Liver (tissue), 9 donors: ENCODE data around the gene IQCE. TPM values are rescaled to one million over a fixed set of nuclear protein-coding genes. Genes with fewer than 3 reads are reported as not detected.
A peak's percentile ranks its signal among the peaks of the same experiment; 100 is the strongest.

Experiments used
- DNase-seq: peaks from one replicate; pipeline ENCODE4 v3.0.0-alpha.2; 2017; ENCODE audit warnings: low spot score
- H3K27ac ChIP-seq, 2 donors: one replicate each; pipeline ENCODE4 v1.7.0; 2013; ENCODE audit warnings: inconsistent platforms in 2 of 2, low read length in 2 of 2, control low read depth in 1 of 2, low read depth in 1 of 2, mild to moderate bottlenecking in 1 of 2
- H3K27me3 ChIP-seq, 4 donors: one replicate each; pipeline versions ENCODE4 v1.6.1 to v1.7.0; 2013; ENCODE audit warnings: low read length in 3 of 4, inconsistent platforms in 1 of 4, mild to moderate bottlenecking in 1 of 4, moderate library complexity in 1 of 4; ENCODE audit not compliant: control insufficient read depth in 4 of 4, insufficient read depth in 4 of 4
- H3K36me3 ChIP-seq, 4 donors: one replicate each; pipeline versions ENCODE4 v1.6.1 to v1.7.0; 2013; ENCODE audit warnings: low read length in 3 of 4, mild to moderate bottlenecking in 3 of 4, low read depth in 1 of 4, moderate library complexity in 1 of 4; ENCODE audit not compliant: control insufficient read depth in 4 of 4, insufficient read depth in 3 of 4
- H3K4me1 ChIP-seq, 4 donors: one replicate each; pipeline versions ENCODE4 v1.6.1 to v1.7.0; 2013; ENCODE audit warnings: low read length in 3 of 4, mild to moderate bottlenecking in 3 of 4, moderate library complexity in 1 of 4; ENCODE audit not compliant: control insufficient read depth in 4 of 4, insufficient read depth in 4 of 4
- H3K4me3 ChIP-seq, 3 donors: one replicate each; pipeline versions ENCODE4 v1.6.1 to v1.7.0; 2013; ENCODE audit warnings: low read length in 3 of 3, control low read depth in 1 of 3, low read depth in 1 of 3, mild to moderate bottlenecking in 1 of 3
- H3K9ac ChIP-seq, 2 donors: one replicate each; pipeline ENCODE4 v1.7.0; 2013; ENCODE audit warnings: low read length in 2 of 2, mild to moderate bottlenecking in 2 of 2, moderate library complexity in 2 of 2, control low read depth in 1 of 2, low read depth in 1 of 2
- H3K9me3 ChIP-seq, 4 donors: one replicate each; pipeline versions ENCODE4 v1.6.1 to v1.7.0; 2013; ENCODE audit warnings: low read length in 3 of 4; ENCODE audit not compliant: control insufficient read depth in 4 of 4
- EGR1 ChIP-seq, 2 donors: IDR thresholded peaks; 2 replicates each; pipeline ENCODE4 v1.6.1; 2016 to 2018; ENCODE audit warnings: antibody characterized with exemption in 2 of 2, low read depth in 2 of 2
- FOXA1 ChIP-seq: IDR thresholded peaks from 2 replicates; pipeline ENCODE4 v1.6.1; 2016; ENCODE audit warnings: antibody characterized with exemption
- FOXA2 ChIP-seq: IDR thresholded peaks from 2 replicates; pipeline ENCODE4 v1.6.1; 2016; ENCODE audit warnings: antibody characterized with exemption
- GABPA ChIP-seq, 2 donors: IDR thresholded peaks in 1 of 2; conservative IDR thresholded peaks in 1 of 2; 2 replicates each; pipeline ENCODE4 v1.6.1; 2016; ENCODE audit warnings: antibody characterized with exemption in 2 of 2, mild to moderate bottlenecking in 1 of 2, moderate library complexity in 1 of 2
- HNF4A ChIP-seq, 2 donors: conservative IDR thresholded peaks; 2 replicates each; pipeline ENCODE4 v1.6.1; 2016; ENCODE audit warnings: antibody characterized with exemption in 2 of 2, mild to moderate bottlenecking in 2 of 2
- HNF4G ChIP-seq: IDR thresholded peaks from 2 replicates; pipeline ENCODE4 v1.6.1; 2016; ENCODE audit warnings: antibody characterized with exemption
- JUND ChIP-seq, 2 donors: IDR thresholded peaks; 2 replicates each; pipeline ENCODE4 v1.6.1; 2016; ENCODE audit warnings: antibody characterized with exemption in 2 of 2
- NR2F2 ChIP-seq: IDR thresholded peaks from 2 replicates; pipeline ENCODE4 v1.6.1; 2016; ENCODE audit warnings: antibody characterized with exemption
- RAD21 ChIP-seq, 2 donors: IDR thresholded peaks; 2 replicates each; pipeline ENCODE4 v1.6.1; 2016; ENCODE audit warnings: antibody characterized with exemption in 2 of 2, mild to moderate bottlenecking in 2 of 2
- RXRA ChIP-seq, 2 donors: IDR thresholded peaks; 2 replicates each; pipeline ENCODE4 v1.6.1; 2017 to 2018; ENCODE audit warnings: antibody characterized with exemption in 2 of 2, mild to moderate bottlenecking in 1 of 2
- SP1 ChIP-seq: IDR thresholded peaks from 2 replicates; pipeline ENCODE4 v1.6.1; 2018; ENCODE audit warnings: antibody characterized with exemption, mild to moderate bottlenecking
- TAF1 ChIP-seq: conservative IDR thresholded peaks from 2 replicates; pipeline ENCODE4 v1.6.1; 2016; ENCODE audit warnings: antibody characterized with exemption, mild to moderate bottlenecking
- YY1 ChIP-seq: IDR thresholded peaks from 2 replicates; pipeline ENCODE4 v1.6.1; 2016; ENCODE audit warnings: antibody characterized with exemption, mild to moderate bottlenecking
- WGBS: extraction: QIAGEN DNeasy Blood & Tissue Kit; methylation state at CpG from one replicate; pipeline ENCODE4 v1.1.7; 2013; 5-methylcytosine and 5-hydroxymethylcytosine counted together
- polyA plus RNA-seq, 2 donors: library from polyadenylated mRNA; stranded (reverse) in 1 of 2; unstranded in 1 of 2; fragments of 200-250 nt in 1 of 2; fragments of >200 nt in 1 of 2; fragmentation: Nextera tagmentation in 1 of 2; extraction: Ambion mirVana in 1 of 2; gene quantifications; one replicate each; pipeline versions ENCODE4 v1.2.1 to v1.2.3, GENCODE V29; 2013 to 2015
- total RNA-seq, 2 donors: library from RNA; depleted of rRNA; stranded (reverse); fragments of >200 nt; gene quantifications; one replicate each; pipeline ENCODE4 v1.2.3, GENCODE V29; 2014
- TF ChIP-seq, protein P1 (sequence below): IDR thresholded peaks from 2 replicates; pipeline ENCODE4 v1.6.1; 2016; ENCODE audit warnings: antibody characterized with exemption
- TF ChIP-seq, protein P2 (sequence below): fragments of 150-350 bp; IDR thresholded peaks from 2 replicates; pipeline ENCODE4 v1.5.1; 2017; ENCODE audit warnings: improper control_type of control experiment, low read depth, low read length; ENCODE audit not compliant: missing input control
- TF ChIP-seq, protein P3 (sequence below): IDR thresholded peaks from 2 replicates; pipeline ENCODE4 v1.6.1; 2016; ENCODE audit warnings: antibody characterized with exemption, mild to moderate bottlenecking
- TF ChIP-seq, protein P4 (sequence below): IDR thresholded peaks from 2 replicates; pipeline ENCODE4 v1.6.1; 2016; ENCODE audit warnings: antibody characterized with exemption
- TF ChIP-seq, protein P5 (sequence below): IDR thresholded peaks from 2 replicates; pipeline ENCODE4 v1.6.1; 2016; ENCODE audit warnings: antibody characterized with exemption
- donor health status: healthy.
- donor health status: healthy.
- donor health status: healthy.
- donor health status: healthy.
- donor health status: healthy.

Gene IQCE
- total and polyA plus RNA-seq, 4 donors = 2.1 to 5.9 (median 3.6) TPM

DNA sequence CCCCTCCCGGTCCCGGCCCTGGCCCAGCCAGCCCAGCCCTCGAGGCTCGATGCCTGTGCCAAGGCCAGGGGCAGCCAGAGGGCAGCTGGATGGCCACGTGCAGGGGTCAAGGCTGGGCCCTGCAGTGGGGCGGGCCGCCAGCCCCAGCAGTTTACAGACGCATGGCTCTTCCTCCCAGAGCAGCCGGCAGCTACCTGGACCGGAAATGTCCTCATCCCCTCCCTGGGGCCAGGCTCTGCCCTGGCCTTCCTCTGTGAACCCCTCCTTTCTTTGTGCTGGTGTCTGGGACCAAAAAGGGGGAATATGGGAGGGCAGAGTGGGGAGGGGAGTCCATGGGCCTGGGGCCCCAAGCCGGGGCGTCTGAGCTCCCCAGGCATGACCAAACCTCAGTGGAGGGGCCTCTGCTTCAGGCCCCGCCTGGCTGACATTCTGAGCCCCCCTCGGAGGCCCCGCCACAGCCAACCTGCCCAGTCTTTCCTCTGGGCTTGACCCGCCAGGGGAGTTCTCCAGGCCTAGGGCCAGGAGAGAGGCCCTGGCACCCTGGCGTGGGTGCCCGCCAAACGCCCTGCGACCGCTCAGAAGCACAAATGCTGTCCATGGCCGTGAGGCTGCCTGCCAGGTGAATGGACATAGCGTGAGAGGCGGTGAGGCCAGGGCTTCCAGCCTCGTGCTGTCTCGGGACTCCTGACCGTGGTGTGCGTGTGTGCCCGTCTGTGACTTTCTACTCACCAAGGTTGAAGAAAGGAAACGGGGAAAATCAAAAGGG, 104.5 kb downstream of the IQCE start:
- TF ChIP-seq YY1 (peak; percentile 55), HNF4A (conservative IDR thresholded peaks at IDR 0.05) (peak; percentile 77 to 79), TAF1 (no peak), EGR1 (IDR thresholded peaks at IDR 0.05; ENCODE audit: low read depth in 2 of 2) (peak in 1 of 2 donors; percentile 61), RXRA (IDR thresholded peaks at IDR 0.05) (peak; percentile 87 to 92), JUND (IDR thresholded peaks at IDR 0.05) (peak; percentile 30 to 86), RAD21 (IDR thresholded peaks at IDR 0.05) (peak; percentile 9 to 61), SP1 (peak; percentile 89), NR2F2 (peak; percentile 91), GABPA (IDR thresholded peaks at IDR 0.05 in 1 of 2, conservative IDR thresholded peaks at IDR 0.05 in 1 of 2) (peak in 1 of 2 donors; percentile 78), FOXA2 (peak; percentile 49), HNF4G (peak; percentile 48), FOXA1 (peak; percentile 42)
- TF ChIP-seq, protein P1, sequence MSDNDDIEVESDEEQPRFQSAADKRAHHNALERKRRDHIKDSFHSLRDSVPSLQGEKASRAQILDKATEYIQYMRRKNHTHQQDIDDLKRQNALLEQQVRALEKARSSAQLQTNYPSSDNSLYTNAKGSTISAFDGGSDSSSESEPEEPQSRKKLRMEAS = peak; percentile 29
- TF ChIP-seq, protein P2, sequence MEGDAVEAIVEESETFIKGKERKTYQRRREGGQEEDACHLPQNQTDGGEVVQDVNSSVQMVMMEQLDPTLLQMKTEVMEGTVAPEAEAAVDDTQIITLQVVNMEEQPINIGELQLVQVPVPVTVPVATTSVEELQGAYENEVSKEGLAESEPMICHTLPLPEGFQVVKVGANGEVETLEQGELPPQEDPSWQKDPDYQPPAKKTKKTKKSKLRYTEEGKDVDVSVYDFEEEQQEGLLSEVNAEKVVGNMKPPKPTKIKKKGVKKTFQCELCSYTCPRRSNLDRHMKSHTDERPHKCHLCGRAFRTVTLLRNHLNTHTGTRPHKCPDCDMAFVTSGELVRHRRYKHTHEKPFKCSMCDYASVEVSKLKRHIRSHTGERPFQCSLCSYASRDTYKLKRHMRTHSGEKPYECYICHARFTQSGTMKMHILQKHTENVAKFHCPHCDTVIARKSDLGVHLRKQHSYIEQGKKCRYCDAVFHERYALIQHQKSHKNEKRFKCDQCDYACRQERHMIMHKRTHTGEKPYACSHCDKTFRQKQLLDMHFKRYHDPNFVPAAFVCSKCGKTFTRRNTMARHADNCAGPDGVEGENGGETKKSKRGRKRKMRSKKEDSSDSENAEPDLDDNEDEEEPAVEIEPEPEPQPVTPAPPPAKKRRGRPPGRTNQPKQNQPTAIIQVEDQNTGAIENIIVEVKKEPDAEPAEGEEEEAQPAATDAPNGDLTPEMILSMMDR = no peak
- TF ChIP-seq, protein P3, sequence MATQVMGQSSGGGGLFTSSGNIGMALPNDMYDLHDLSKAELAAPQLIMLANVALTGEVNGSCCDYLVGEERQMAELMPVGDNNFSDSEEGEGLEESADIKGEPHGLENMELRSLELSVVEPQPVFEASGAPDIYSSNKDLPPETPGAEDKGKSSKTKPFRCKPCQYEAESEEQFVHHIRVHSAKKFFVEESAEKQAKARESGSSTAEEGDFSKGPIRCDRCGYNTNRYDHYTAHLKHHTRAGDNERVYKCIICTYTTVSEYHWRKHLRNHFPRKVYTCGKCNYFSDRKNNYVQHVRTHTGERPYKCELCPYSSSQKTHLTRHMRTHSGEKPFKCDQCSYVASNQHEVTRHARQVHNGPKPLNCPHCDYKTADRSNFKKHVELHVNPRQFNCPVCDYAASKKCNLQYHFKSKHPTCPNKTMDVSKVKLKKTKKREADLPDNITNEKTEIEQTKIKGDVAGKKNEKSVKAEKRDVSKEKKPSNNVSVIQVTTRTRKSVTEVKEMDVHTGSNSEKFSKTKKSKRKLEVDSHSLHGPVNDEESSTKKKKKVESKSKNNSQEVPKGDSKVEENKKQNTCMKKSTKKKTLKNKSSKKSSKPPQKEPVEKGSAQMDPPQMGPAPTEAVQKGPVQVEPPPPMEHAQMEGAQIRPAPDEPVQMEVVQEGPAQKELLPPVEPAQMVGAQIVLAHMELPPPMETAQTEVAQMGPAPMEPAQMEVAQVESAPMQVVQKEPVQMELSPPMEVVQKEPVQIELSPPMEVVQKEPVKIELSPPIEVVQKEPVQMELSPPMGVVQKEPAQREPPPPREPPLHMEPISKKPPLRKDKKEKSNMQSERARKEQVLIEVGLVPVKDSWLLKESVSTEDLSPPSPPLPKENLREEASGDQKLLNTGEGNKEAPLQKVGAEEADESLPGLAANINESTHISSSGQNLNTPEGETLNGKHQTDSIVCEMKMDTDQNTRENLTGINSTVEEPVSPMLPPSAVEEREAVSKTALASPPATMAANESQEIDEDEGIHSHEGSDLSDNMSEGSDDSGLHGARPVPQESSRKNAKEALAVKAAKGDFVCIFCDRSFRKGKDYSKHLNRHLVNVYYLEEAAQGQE = peak; percentile 77
- TF ChIP-seq, protein P4, sequence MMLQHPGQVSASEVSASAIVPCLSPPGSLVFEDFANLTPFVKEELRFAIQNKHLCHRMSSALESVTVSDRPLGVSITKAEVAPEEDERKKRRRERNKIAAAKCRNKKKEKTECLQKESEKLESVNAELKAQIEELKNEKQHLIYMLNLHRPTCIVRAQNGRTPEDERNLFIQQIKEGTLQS = no peak
- TF ChIP-seq, protein P5, sequence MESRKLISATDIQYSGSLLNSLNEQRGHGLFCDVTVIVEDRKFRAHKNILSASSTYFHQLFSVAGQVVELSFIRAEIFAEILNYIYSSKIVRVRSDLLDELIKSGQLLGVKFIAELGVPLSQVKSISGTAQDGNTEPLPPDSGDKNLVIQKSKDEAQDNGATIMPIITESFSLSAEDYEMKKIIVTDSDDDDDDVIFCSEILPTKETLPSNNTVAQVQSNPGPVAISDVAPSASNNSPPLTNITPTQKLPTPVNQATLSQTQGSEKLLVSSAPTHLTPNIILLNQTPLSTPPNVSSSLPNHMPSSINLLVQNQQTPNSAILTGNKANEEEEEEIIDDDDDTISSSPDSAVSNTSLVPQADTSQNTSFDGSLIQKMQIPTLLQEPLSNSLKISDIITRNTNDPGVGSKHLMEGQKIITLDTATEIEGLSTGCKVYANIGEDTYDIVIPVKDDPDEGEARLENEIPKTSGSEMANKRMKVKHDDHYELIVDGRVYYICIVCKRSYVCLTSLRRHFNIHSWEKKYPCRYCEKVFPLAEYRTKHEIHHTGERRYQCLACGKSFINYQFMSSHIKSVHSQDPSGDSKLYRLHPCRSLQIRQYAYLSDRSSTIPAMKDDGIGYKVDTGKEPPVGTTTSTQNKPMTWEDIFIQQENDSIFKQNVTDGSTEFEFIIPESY = peak; percentile 37
- no peaks in the 10 kb centered on the region for H3K27me3 ChIP-seq
- no peak overlapping the region for H3K4me3 ChIP-seq
- H3K36me3 ChIP-seq = peaks cover 0 to 4% (median under 1%) of the 10 kb centered on the region in 4 donors
- peak overlapping the region; percentile 96 for H3K27ac ChIP-seq
- DNase-seq = no peak
- peaks cover 15 to 55% (median 43%) of the 10 kb centered on the region in 4 donors for H3K4me1 ChIP-seq
- H3K9ac ChIP-seq = peak overlapping the region in 1 of 2 donors; percentile 44
- WGBS = 27% methylated on average over 30 of the region's 30 CpGs
- H3K9me3 ChIP-seq = no peaks in the 10 kb centered on the region
